GM12875 (cell line): ENCODE measurements around the gene HMOX1.
A peak's percentile ranks its signal among the peaks of the same experiment; 100 is the strongest.
"Not testable (repeated sequence)": the region's sequence is repeated elsewhere in the genome, so short reads cannot be mapped to it uniquely, and the experiment has no call there.

ENCODE experiments used
- H3K4me3 ChIP-seq: one replicate; pipeline ENCODE4 v1.5.1; 2011; ENCODE audit warnings: low read depth, low read length, control low read depth
- CTCF ChIP-seq: IDR thresholded peaks from 2 replicates; pipeline ENCODE4 v1.5.1; 2011; ENCODE audit warnings: low read depth, mild to moderate bottlenecking, control low read depth, inconsistent platforms, low read length, moderate library complexity, borderline replicate concordance; ENCODE audit not compliant: insufficient read depth

HMOX1 gene

DNA sequence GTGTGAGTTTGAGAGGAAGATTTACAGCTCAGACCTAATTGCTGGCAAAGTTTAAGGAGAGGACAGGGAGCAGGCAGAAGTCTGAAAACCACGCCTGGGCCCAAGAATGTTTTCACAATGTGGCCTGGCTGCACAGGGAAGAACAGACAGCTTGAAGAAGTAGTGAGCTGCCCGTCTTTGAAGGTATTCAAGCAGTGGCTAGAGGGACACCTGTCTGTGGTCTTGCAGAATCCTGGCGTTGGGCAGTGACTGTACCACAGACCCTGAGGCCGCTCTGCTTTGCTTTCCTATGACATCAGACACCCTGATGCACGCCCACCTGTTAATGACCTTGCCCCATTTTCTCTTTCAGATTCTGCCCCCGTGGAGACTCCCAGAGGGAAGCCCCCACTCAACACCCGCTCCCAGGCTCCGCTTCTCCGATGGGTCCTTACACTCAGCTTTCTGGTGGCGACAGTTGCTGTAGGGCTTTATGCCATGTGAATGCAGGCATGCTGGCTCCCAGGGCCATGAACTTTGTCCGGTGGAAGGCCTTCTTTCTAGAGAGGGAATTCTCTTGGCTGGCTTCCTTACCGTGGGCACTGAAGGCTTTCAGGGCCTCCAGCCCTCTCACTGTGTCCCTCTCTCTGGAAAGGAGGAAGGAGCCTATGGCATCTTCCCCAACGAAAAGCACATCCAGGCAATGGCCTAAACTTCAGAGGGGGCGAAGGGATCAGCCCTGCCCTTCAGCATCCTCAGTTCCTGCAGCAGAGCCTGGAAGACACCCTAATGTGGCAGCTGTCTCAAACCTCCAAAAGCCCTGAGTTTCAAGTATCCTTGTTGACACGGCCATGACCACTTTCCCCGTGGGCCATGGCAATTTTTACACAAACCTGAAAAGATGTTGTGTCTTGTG is 12.5 kb downstream of the HMOX1 start:
- TF ChIP-seq CTCF = no peak
- no peak overlapping the region for H3K4me3 ChIP-seq

DNA sequence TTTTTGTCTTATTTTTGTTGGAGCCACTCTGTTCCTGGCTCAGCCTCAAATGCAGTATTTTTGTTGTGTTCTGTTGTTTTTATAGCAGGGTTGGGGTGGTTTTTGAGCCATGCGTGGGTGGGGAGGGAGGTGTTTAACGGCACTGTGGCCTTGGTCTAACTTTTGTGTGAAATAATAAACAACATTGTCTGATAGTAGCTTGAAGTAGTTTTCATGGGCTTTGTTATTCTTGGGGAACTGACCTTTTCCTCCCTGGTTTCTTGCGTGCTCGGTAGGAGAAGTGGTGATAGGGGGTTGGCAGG is 13.1 kb downstream of the HMOX1 start:
- H3K4me3 ChIP-seq = no peak overlapping the region
- no peak for TF ChIP-seq CTCF

- H3K4me3 ChIP-seq = no peak overlapping the region
- no peak for TF ChIP-seq CTCF
These were observed 14.1 kb downstream of the HMOX1 start for GRCh38 chr22:35394810-35395563.

GRCh38 chr22:35396622-35397021 is 15.7 kb downstream of the HMOX1 start:
- not testable (repeated sequence) for H3K4me3 ChIP-seq

DNA sequence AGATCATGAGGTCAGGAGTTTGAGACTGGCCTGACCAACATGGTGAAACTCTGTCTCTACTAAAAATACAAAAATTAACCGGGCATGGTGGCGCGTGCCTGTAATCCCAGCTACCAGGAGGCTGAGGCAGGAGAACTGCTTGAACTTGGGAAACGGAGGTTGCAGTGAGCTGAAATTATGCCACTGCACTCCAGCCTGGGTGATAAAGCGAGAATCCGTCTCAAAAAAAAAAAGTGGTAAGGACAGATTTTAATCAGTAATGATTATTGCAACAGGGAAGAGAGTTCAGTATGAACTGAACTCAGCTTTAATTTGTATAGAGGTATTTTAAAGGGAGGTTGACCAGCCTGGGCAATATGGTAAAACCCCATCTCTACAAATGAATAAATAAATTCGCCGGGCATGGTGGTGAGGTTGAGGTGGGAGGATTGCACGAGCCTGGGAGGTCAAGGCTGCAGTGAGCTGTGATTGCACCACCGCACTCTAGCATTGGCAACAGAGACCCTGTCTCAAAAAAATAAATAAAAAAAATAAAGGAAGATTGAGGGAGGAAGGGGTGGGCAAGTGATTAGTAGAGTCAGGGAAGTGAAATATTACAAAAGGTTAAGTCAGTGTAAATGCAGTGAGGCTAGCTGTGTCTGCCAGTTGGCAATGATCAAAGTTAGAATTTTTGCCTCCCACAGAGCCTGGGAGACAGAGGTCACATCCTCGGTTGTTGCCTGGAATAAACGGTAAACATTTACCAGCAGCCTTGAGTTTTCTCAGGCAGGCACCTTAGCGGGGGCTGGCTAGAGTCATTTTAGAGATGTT is 16.4 kb downstream of the HMOX1 start:
- TF ChIP-seq CTCF = no peak
- H3K4me3 ChIP-seq = no peak overlapping the region

DNA sequence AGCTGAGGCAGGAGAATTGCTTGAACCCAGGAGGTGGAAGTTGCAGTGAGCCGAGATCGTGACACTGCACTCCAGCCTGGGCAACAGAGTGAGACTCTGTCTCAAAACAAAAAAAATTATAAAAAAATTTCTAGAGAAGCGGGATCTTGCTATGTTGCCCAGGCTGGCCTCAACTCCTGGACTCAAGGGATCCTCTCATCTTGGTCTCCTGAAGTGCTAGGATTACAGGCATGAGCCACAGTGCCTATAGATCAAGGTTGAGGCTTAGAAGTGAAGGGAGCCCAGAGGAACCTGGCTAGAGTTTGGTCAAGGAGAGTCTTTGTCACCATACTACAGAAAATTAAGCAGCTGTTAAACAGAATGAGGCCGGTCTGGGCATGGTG is 17.7 kb downstream of the HMOX1 start:
- no peak overlapping the region for H3K4me3 ChIP-seq
- no peak for TF ChIP-seq CTCF

GRCh38 chr22:35399114-35399677 is 18.3 kb downstream of the HMOX1 start:
- TF ChIP-seq CTCF = no peak
- peak overlapping the region; percentile 70 for H3K4me3 ChIP-seq
